HL-60 (cell line): Measurements from ENCODE around the gene PARD3.
"Not testable (repeated sequence)": the region's sequence is repeated elsewhere in the genome, so short reads cannot be mapped to it uniquely, and the experiment has no call there.

ENCODE experiments used
- DNase-seq, 2 experiments: peaks; one replicate each; pipeline ENCODE4 v3.0.0-alpha.2; 2010 to 2020; ENCODE audit warnings: low read depth in 1 of 2, low spot score in 1 of 2
- H3K27ac ChIP-seq: fragments of 250-450 bp; sonication (Bioruptor Pico); replicated peaks from 2 replicates; pipeline ENCODE4 v1.5.1; 2020; ENCODE audit warnings: mild to moderate bottlenecking, moderate library complexity
- H3K27me3 ChIP-seq: fragments of 250-450 bp; sonication (Bioruptor Pico); 2 replicates; pipeline ENCODE4 v1.5.1; 2021; ENCODE audit warnings: mild to moderate bottlenecking, moderate library complexity; ENCODE audit not compliant: insufficient read depth, poor library complexity, severe bottlenecking
- H3K4me3 ChIP-seq: replicated peaks from 2 replicates; pipeline ENCODE4 v1.5.1; 2011; ENCODE audit warnings: mild to moderate bottlenecking, control low read depth, low read length; ENCODE audit not compliant: insufficient read depth
- CTCF ChIP-seq: IDR thresholded peaks from one replicate; pipeline ENCODE4 v1.5.1; 2011; ENCODE audit warnings: low read length, control low read depth, inconsistent platforms; ENCODE audit not compliant: insufficient read depth
- GABPA ChIP-seq: IDR thresholded peaks from 2 replicates; pipeline ENCODE4 v1.6.1; 2012; ENCODE audit warnings: low read depth
- POLR2AphosphoS5 ChIP-seq: IDR thresholded peaks from 2 replicates; pipeline ENCODE4 v1.6.1; 2012; ENCODE audit warnings: low read depth
- REST ChIP-seq: IDR thresholded peaks from 2 replicates; pipeline ENCODE4 v1.6.1; 2012; ENCODE audit warnings: low read depth; ENCODE audit not compliant: insufficient replicate concordance
- SPI1 ChIP-seq: IDR thresholded peaks from 2 replicates; pipeline ENCODE4 v1.6.1; 2012; ENCODE audit warnings: low read depth, mild to moderate bottlenecking, borderline replicate concordance

Gene PARD3

GRCh38 chr10:34397324-34397723 lies 417.8 kb downstream of the PARD3 start:
- TF ChIP-seq GABPA (no peak), REST (no peak), SPI1 (no peak), POLR2AphosphoS5 (no peak), CTCF (no peak)

DNA sequence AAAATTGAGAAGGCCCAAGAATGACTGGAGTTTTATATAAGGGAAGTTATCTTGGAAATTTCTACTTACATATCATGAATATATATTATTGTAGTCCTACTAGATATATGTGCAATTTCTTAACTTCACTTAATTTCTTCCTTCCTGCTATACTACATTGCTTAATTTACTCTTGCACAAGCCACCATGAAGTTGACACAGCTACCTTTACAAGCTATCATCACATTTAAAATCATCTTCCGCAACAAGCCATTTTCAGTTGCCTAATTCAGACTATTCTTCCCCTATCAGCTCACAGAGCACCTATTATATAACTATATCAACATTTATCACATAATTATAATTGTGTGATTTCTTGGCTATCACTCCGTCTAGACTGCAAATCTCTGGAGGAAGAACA lies 418.4 kb downstream of the PARD3 start:
- H3K4me3 ChIP-seq: no peak overlapping the region
- TF ChIP-seq CTCF: no peak
- peak overlapping the region; percentile 36 for H3K27ac ChIP-seq
- peak; percentile 74 to 92 for DNase-seq
- H3K27me3 ChIP-seq: no peaks in the 10 kb centered on the region

More at GRCh38 chr10:34397324-34397723, 417.8 kb downstream of the PARD3 start:
- H3K27me3 ChIP-seq: no peaks in the 10 kb centered on the region
- peak overlapping the region; percentile 36; the same call in 1 of the 2 replicates for H3K27ac ChIP-seq
- H3K4me3 ChIP-seq: no peak overlapping the region
- no peak for DNase-seq

DNA sequence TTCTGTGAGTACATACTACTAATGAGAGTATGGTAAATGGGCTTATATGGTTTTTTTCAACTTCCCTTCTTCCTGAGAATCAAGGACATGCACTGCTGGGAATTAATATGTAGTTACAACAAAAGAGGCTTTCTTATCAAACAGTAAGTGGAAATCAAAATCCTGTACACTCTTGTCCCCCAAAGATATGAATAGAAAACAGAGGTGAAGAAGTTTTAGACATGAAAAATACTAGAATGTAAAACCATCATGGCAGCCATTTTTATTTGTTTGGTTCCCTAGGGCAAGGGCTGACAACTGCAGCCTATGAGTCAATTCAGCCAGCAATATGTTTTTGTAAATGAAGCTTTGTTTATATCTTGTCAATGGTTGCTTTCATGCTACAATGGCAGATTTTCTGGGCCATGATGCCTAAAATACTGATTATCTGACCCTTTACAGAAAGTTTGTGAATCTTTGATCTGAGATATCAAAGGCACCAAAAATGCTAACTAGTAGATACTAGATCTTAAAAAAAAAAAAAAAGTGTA lies 422.4 kb downstream of the PARD3 start:
- TF ChIP-seq REST (no peak), GABPA (no peak), SPI1 (no peak), POLR2AphosphoS5 (no peak), CTCF (no peak)

DNA sequence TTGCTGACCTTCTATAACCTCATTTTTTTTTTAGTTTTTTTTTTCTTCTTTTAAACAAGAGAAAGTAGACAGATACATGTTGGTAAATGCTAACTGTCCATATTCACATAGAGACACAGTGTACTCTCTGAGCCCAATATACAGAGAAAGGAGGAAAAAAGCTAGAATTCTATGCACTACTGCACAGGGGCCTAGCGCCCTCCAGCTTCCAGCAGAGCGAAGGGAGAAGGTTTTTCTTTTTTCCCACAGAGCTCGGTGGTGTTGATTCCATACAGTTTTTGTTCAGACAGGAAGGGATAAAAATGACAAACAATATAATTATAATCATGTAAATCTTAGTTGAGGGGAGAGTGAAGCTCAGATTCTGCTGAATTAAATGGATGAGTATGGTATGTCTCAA lies 423.9 kb downstream of the PARD3 start:
- H3K27me3 ChIP-seq, DNase-seq, H3K27ac ChIP-seq, H3K4me3 ChIP-seq: not testable (repeated sequence)

More for the DNA sequence above, 422.4 kb downstream of the PARD3 start:
- DNase-seq: no peak
- H3K27ac ChIP-seq: no peak overlapping the region
- H3K4me3 ChIP-seq: no peak overlapping the region
- H3K27me3 ChIP-seq: no peaks in the 10 kb centered on the region
